Nephron progenitor cell (in vitro differentiated cells): ENCODE measurements around the gene ADGRD2.
A peak's percentile ranks its signal among the peaks of the same experiment; 100 is the strongest.

Experiments
- DNase-seq: peaks from one replicate; pipeline ENCODE4 v3.0.0; 2021
- H3K27ac Mint-ChIP-seq: 2 replicates; pipeline ENCODE4 v1.8.0; 2021; ENCODE audit warnings: mild to moderate bottlenecking, moderate library complexity, mixed read lengths
- H3K27me3 Mint-ChIP-seq: 2 replicates; pipeline ENCODE4 v1.8.0; 2021; ENCODE audit warnings: mild to moderate bottlenecking, low read depth, mixed read lengths; ENCODE audit not compliant: poor library complexity
- H3K36me3 Mint-ChIP-seq: 2 replicates; pipeline ENCODE4 v1.8.0; 2021; ENCODE audit warnings: low read depth, mixed read lengths
- H3K4me1 Mint-ChIP-seq: 2 replicates; pipeline ENCODE4 v1.8.0; 2021; ENCODE audit warnings: mixed read lengths
- H3K4me3 Mint-ChIP-seq: 2 replicates; pipeline ENCODE4 v1.8.0; 2021; ENCODE audit warnings: mild to moderate bottlenecking, moderate library complexity, mixed read lengths
- H3K9me3 Mint-ChIP-seq: 2 replicates; pipeline ENCODE4 v1.8.0; 2021; ENCODE audit warnings: mild to moderate bottlenecking, moderate library complexity, mixed read lengths
- CTCF ChIP-seq: fragments of 200-600 bp; sonication (generic); IDR thresholded peaks from 2 replicates; pipeline ENCODE4 v1.5.0; 2021; ENCODE audit warnings: antibody characterized with exemption

ADGRD2 gene

DNA sequence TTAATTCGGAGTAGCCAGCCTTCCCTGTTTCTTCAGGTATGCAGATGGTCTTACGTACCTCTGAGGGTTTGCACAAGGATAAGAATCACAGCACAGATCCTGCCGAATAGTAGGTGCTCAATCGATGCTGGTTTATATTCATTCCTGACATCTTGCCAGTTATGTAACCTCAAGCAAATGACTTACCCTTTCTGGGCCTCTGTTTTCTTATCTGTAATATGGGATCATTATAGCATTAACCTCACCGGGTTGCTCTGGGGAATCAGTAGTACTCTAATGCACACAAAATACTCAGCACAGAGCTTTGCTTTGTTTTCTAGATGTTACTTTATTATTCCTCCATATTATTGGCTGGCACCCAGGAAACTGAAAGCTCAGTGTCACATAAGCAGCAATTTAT lies 64.6 kb downstream of the ADGRD2 start:
- no peak overlapping the region for H3K4me3 Mint-ChIP-seq
- H3K36me3 Mint-ChIP-seq, result peaks cover 27% of the 10 kb centered on the region
- H3K9me3 Mint-ChIP-seq, result no peaks in the 10 kb centered on the region
- H3K4me1 Mint-ChIP-seq, result peaks cover 17% of the 10 kb centered on the region
- H3K27ac Mint-ChIP-seq, result peak overlapping the region; percentile 60
- no peak for TF ChIP-seq CTCF
- peaks cover 14% of the 10 kb centered on the region for H3K27me3 Mint-ChIP-seq
- no peak for DNase-seq

- Mint-ChIP-seq H3K27me3 (peaks cover 6% of the 10 kb centered on the region), H3K36me3 (peaks cover 54% of the 10 kb centered on the region), H3K4me3 (no peak overlapping the region), H3K4me1 (peaks cover 6% of the 10 kb centered on the region), H3K27ac (no peak overlapping the region), H3K9me3 (no peaks in the 10 kb centered on the region)
- DNase-seq, result no peak
- TF ChIP-seq CTCF, result no peak
Measured at GRCh38 chr9:124517600-124517999, 67.3 kb downstream of the ADGRD2 start.

DNA sequence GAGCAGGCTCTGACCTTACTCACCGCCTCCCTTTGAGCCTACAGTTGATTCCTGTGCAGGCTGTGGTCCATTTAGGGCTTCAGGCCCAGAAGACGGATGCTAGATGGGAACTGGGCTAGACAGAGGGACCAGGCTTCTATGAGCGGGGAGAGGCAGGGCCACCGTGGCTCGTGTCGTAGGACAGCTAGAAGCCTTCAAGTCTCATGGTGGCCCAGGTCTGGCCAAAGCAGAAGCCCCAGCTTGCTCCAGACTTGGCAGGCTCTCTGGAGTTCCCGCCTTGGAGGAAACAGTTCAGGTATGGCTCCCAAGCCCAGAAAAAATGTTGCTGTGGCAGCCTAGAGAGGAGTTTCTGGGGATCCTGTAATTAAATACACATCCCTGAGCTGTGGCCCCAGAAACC lies 67.9 kb downstream of the ADGRD2 start:
- Mint-ChIP-seq H3K27ac (no peak overlapping the region), H3K4me3 (no peak overlapping the region), H3K36me3 (peaks cover 58% of the 10 kb centered on the region), H3K27me3 (peaks cover 3% of the 10 kb centered on the region), H3K9me3 (no peaks in the 10 kb centered on the region), H3K4me1 (peaks cover 3% of the 10 kb centered on the region)
- no peak for TF ChIP-seq CTCF
- no peak for DNase-seq

- H3K4me3 Mint-ChIP-seq, result no peak overlapping the region
- no peaks in the 10 kb centered on the region for H3K4me1 Mint-ChIP-seq
- H3K36me3 Mint-ChIP-seq, result peaks cover 68% of the 10 kb centered on the region
- no peak for DNase-seq
- H3K9me3 Mint-ChIP-seq, result no peaks in the 10 kb centered on the region
- H3K27me3 Mint-ChIP-seq, result no peaks in the 10 kb centered on the region
- H3K27ac Mint-ChIP-seq, result no peak overlapping the region
- no peak for TF ChIP-seq CTCF
Measured at GRCh38 chr9:124520206-124520596, 70.0 kb downstream of the ADGRD2 start.

DNA sequence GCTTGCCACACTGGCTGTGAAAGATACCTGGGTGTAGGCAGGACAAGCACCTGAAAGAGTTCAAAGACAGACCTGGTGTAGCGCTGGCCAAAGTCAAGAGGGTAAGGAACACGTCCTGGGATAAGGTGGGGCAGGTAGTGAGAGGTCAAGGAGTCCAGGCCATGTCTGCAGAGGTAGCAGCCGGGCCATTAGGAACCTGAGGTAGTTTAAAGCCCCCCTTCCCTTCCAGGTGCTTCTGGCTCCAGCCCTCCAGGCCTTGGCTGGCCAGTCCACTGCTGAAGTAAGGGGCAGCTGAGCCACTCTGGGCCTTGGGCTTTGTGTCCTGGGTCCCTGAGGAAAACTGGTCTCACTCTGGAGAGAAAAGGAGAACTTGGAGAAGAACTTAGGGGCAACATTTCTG lies 70.9 kb downstream of the ADGRD2 start:
- H3K4me1 Mint-ChIP-seq, result no peaks in the 10 kb centered on the region

More for the DNA sequence above, 70.9 kb downstream of the ADGRD2 start:
- no peak overlapping the region for H3K4me3 Mint-ChIP-seq
- no peaks in the 10 kb centered on the region for H3K9me3 Mint-ChIP-seq
- DNase-seq, result no peak
- H3K27ac Mint-ChIP-seq, result no peak overlapping the region
- H3K36me3 Mint-ChIP-seq, result peaks cover 75% of the 10 kb centered on the region
- TF ChIP-seq CTCF, result no peak
- no peaks in the 10 kb centered on the region for H3K27me3 Mint-ChIP-seq
